Nephron (organoid): ENCODE results near the gene GATAD1.

Experiments
- H3K27ac Mint-ChIP-seq, 3 experiments: 2 replicates each; pipeline ENCODE4 v1.8.0; 2020; ENCODE audit warnings: mixed read lengths in 3 of 3, mild to moderate bottlenecking in 2 of 3, moderate library complexity in 1 of 3
- H3K27me3 Mint-ChIP-seq: 2 replicates; pipeline ENCODE4 v1.8.0; 2021; ENCODE audit warnings: low read depth, mild to moderate bottlenecking, moderate library complexity, mixed read lengths
- H3K36me3 Mint-ChIP-seq: 2 replicates; pipeline ENCODE4 v1.8.0; 2020; ENCODE audit warnings: low read depth, mixed read lengths
- H3K4me1 Mint-ChIP-seq: 2 replicates; pipeline ENCODE4 v1.8.0; 2020; ENCODE audit warnings: mixed read lengths
- H3K4me3 Mint-ChIP-seq, 3 experiments: 2 replicates each; pipeline ENCODE4 v1.8.0; 2020; ENCODE audit warnings: mild to moderate bottlenecking in 3 of 3, mixed read lengths in 3 of 3, moderate library complexity in 2 of 3
- H3K9me3 Mint-ChIP-seq: 2 replicates; pipeline ENCODE4 v1.8.0; 2020; ENCODE audit warnings: mixed read lengths
- CTCF ChIP-seq, 3 experiments: fragments of 200-600 bp; sonication (generic); IDR thresholded peaks; one replicate each; pipeline ENCODE4 v1.5.0; 2021; ENCODE audit warnings: antibody characterized with exemption in 3 of 3; ENCODE audit not compliant: unreplicated experiment in 3 of 3

GATAD1 gene

DNA sequence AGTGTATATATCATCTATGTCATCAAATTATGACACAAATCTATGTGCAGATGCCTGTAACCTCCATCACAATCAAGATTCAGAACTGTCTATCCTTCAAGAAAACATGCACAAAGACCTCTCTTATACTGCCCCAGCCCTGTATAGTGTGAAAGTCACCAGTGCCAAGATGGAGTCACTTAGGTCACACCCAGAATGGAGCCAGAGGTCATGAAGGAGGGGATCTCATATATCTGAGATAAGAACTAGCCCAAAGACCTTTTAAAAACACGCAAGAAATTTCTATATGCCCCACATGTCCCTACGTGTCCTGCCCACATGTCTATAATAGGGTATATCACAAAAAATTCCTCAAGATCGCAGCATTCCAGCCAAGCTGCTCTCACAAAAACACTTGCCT lies 20.1 kb upstream of the GATAD1 start:
- Mint-ChIP-seq H3K27ac (no peak overlapping the region), H3K4me1 (peaks cover 13% of the 10 kb centered on the region), H3K4me3 (no peak overlapping the region), H3K9me3 (no peaks in the 10 kb centered on the region), H3K36me3 (no peaks in the 10 kb centered on the region), H3K27me3 (no peaks in the 10 kb centered on the region)
- TF ChIP-seq CTCF (IDR thresholded peaks at IDR 0.05; ENCODE audit: unreplicated experiment in 3 of 3), result no peak

GRCh38 chr7:92432299-92432946 lies 14.9 kb upstream of the GATAD1 start:
- no peaks in the 10 kb centered on the region for H3K9me3 Mint-ChIP-seq
- no peaks in the 10 kb centered on the region for H3K4me1 Mint-ChIP-seq
- H3K27ac Mint-ChIP-seq, result no peak overlapping the region
- H3K27me3 Mint-ChIP-seq, result no peaks in the 10 kb centered on the region
- H3K4me3 Mint-ChIP-seq, result no peak overlapping the region
- no peaks in the 10 kb centered on the region for H3K36me3 Mint-ChIP-seq
- TF ChIP-seq CTCF (IDR thresholded peaks at IDR 0.05; ENCODE audit: unreplicated experiment in 3 of 3), result no peak

DNA sequence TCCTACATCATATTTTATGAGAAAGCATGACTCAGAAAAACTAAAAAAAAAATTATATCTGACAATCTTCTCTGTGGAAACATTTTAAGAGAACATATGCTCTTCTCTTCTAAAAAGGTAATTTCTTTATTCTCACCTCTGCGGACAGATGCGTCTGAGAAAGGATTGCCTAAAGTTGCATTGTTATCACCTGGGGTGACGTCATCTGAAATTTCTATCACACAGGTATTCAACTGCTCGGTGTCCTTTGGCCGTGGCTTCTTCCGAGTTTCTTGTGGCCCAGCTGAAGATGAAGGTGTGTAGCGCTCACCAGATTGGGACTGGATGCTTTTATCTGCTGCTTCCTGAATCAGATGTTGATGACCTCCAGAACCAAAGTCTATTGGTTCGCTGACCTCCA lies 14.3 kb upstream of the GATAD1 start:
- TF ChIP-seq CTCF (IDR thresholded peaks at IDR 0.05; ENCODE audit: unreplicated experiment in 3 of 3), result no peak
- H3K4me3 Mint-ChIP-seq, result no peak overlapping the region
- no peaks in the 10 kb centered on the region for H3K36me3 Mint-ChIP-seq
- H3K9me3 Mint-ChIP-seq, result no peaks in the 10 kb centered on the region
- no peak overlapping the region for H3K27ac Mint-ChIP-seq
- no peaks in the 10 kb centered on the region for H3K4me1 Mint-ChIP-seq
- no peaks in the 10 kb centered on the region for H3K27me3 Mint-ChIP-seq

GRCh38 chr7:92435542-92435941 lies 11.7 kb upstream of the GATAD1 start:
- no peaks in the 10 kb centered on the region for H3K36me3 Mint-ChIP-seq
- no peaks in the 10 kb centered on the region for H3K9me3 Mint-ChIP-seq
- H3K27me3 Mint-ChIP-seq, result no peaks in the 10 kb centered on the region
- no peak overlapping the region for H3K27ac Mint-ChIP-seq
- no peak overlapping the region for H3K4me3 Mint-ChIP-seq
- no peak for TF ChIP-seq CTCF (IDR thresholded peaks at IDR 0.05; ENCODE audit: unreplicated experiment in 3 of 3)
- no peaks in the 10 kb centered on the region for H3K4me1 Mint-ChIP-seq

DNA sequence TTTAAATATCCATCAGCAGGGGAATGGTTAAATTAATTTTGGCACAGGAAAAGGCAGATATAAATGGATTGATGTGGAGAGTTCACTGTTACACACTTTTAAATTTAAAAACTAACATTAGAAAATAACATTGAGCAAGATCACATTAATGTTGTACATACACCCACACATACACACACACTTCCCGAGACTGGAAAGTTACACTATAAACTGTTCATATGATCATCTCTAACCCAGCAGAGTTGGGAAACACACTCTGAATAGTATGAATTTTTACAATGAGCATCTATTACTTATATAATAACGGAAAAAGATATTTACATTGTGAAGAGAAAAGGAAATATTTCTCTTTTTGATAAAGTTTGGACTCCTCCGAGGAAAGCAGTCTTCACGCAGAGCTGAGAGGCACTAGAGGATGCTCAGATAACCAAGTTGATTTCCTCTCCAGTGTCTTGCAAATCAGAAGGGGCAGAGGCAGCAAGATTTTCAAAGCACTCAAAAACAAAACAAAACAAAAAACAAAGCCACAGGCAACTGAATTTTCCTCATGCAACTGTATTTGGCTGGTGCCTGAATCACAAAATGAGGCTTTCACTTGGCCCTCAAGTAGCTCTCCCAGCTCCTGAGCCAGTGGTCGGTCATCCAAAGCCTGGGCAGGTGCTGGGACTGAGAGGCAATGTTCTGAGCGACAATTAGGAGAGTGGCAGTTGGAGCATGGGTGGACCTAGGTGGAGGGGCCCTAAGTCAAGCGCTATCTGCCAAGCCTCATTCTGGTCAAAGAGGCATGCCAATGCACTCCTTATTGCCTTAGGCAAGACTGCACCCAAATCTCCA lies 10.5 kb upstream of the GATAD1 start:
- Mint-ChIP-seq H3K4me1 (no peaks in the 10 kb centered on the region), H3K27ac (no peak overlapping the region), H3K4me3 (no peak overlapping the region), H3K36me3 (no peaks in the 10 kb centered on the region), H3K9me3 (no peaks in the 10 kb centered on the region), H3K27me3 (no peaks in the 10 kb centered on the region)
- no peak for TF ChIP-seq CTCF (IDR thresholded peaks at IDR 0.05; ENCODE audit: unreplicated experiment in 3 of 3)
